Aorta (tissue), 5 donors: ENCODE data around the gene DCXR. TPM values are rescaled to one million over a fixed set of nuclear protein-coding genes. Genes with fewer than 3 reads are reported as not detected.

Experiments used
- ATAC-seq: fragments of 200-7000 bp; cut with Tn5 transposase; one replicate; pipeline ENCODE4 v1.9.1; 2022; ENCODE audit warnings: moderate library complexity; ENCODE audit not compliant: low FRiP score
- DNase-seq, 2 donors: peaks; one replicate each; pipeline ENCODE4 v3.0.0-alpha.2; 2020
- H3K27ac ChIP-seq, 2 donors: one replicate each; pipeline ENCODE4 v1.5.1; 2013; ENCODE audit warnings: low read length in 2 of 2, mild to moderate bottlenecking in 2 of 2, moderate library complexity in 2 of 2, control low read depth in 1 of 2, inconsistent platforms in 1 of 2, low read depth in 1 of 2
- H3K27me3 ChIP-seq, 2 donors: one replicate each; pipeline ENCODE4 v1.6.1; 2013; ENCODE audit warnings: control low read depth in 1 of 2, low read length in 1 of 2, mild to moderate bottlenecking in 1 of 2, moderate library complexity in 1 of 2; ENCODE audit not compliant: insufficient read depth in 2 of 2, control insufficient read depth in 1 of 2
- H3K36me3 ChIP-seq, 2 donors: one replicate each; pipeline ENCODE4 v1.6.1; 2013; ENCODE audit warnings: control low read depth in 1 of 2, low read length in 1 of 2, mild to moderate bottlenecking in 1 of 2; ENCODE audit not compliant: insufficient read depth in 2 of 2, control insufficient read depth in 1 of 2
- H3K4me1 ChIP-seq, 2 donors: one replicate each; pipeline ENCODE4 v1.6.1; 2013; ENCODE audit warnings: low read length in 2 of 2, control low read depth in 1 of 2, mild to moderate bottlenecking in 1 of 2, moderate library complexity in 1 of 2; ENCODE audit not compliant: insufficient read depth in 2 of 2, control insufficient read depth in 1 of 2
- H3K4me3 ChIP-seq, 2 donors: one replicate each; pipeline ENCODE4 v1.5.1; 2013; ENCODE audit warnings: low read length in 2 of 2, control low read depth in 1 of 2, mild to moderate bottlenecking in 1 of 2
- H3K9me3 ChIP-seq: one replicate; pipeline ENCODE4 v1.6.1; 2013; ENCODE audit warnings: mild to moderate bottlenecking, low read length; ENCODE audit not compliant: control insufficient read depth
- WGBS, 2 donors: extraction: QIAGEN DNeasy Blood & Tissue Kit; methylation state at CpG; one replicate each; pipeline ENCODE4 v1.1.7; 2013; 5-methylcytosine and 5-hydroxymethylcytosine counted together
- intact Hi-C, 2 donors: fragments of 100-400 bp; cut with DNase I; formaldehyde crosslinking; loops; one replicate each; pipeline versions ENCODE4 v1.14.2 to v1.15.0; 2022
- polyA plus RNA-seq, 2 donors: library from polyadenylated mRNA; stranded (reverse); fragments of 200-250 nt; gene quantifications; one replicate each; pipeline ENCODE4 v1.2.3, GENCODE V29; 2013
- total RNA-seq, 2 donors: library from RNA; stranded (reverse); fragmentation: NEBNext Ultra II Directional; extraction: Animal tissue kit (Norgen Biotek cat#: 25700); gene quantifications; one replicate each; pipeline ENCODE4 v1.2.1, GENCODE V29; 2021
- donor health status: healthy with polysubstance abuse.
- donor health status: Bipolar disorder and iron deficiency.
- donor health status: DM: no; HTN: no; CAD: no.
- donor health status: DM: no; HTN: no; CAD: no.
- donor health status: DM: yes; HTN: yes; CAD: no.

DCXR gene
- total and polyA plus RNA-seq, 4 donors, result 34.9 to 81.0 (median 71.1) TPM

- Histone ChIP-seq H3K4me1 (no peaks in the 10 kb centered on the region), H3K9me3 (no peaks in the 10 kb centered on the region), H3K4me3 (no peak overlapping the region), H3K27me3 (no peaks in the 10 kb centered on the region), H3K36me3 (peaks cover 0 to 23% of the 10 kb centered on the region in 2 donors), H3K27ac (no peak overlapping the region)
- intact Hi-C loops, result no loop called here
- DNase-seq, result no peak
- no peak for ATAC-seq
- WGBS, 2 donors, result 90% methylated on average over 21 to 22 of the region's 22 CpGs
These were observed 44.5 kb upstream of the DCXR start for GRCh38 chr17:82081966-82082365.

- H3K4me3 ChIP-seq, result no peak overlapping the region
- H3K9me3 ChIP-seq, result no peaks in the 10 kb centered on the region
- DNase-seq, result no peak
- peaks cover 0 to 21% of the 10 kb centered on the region in 2 donors for H3K36me3 ChIP-seq
- no peaks in the 10 kb centered on the region for H3K4me1 ChIP-seq
- no peaks in the 10 kb centered on the region for H3K27me3 ChIP-seq
- 90% methylated on average over 17 to 20 of the region's 20 CpGs for WGBS, 2 donors
- no peak overlapping the region for H3K27ac ChIP-seq
- no peak for ATAC-seq
- intact Hi-C loops, result no loop called here
These were observed 44.0 kb upstream of the DCXR start for GRCh38 chr17:82081546-82081945.

GRCh38 chr17:82080789-82081464 lies 43.4 kb upstream of the DCXR start:
- H3K36me3 ChIP-seq, result peaks cover 0 to 19% of the 10 kb centered on the region in 2 donors
- 93 to 94% methylated on average over 43 to 44 of the region's 44 CpGs for WGBS, 2 donors
- intact Hi-C loops, result no loop called here

GRCh38 chr17:82080048-82080788 lies 42.7 kb upstream of the DCXR start:
- Histone ChIP-seq H3K9me3 (no peaks in the 10 kb centered on the region), H3K4me1 (no peaks in the 10 kb centered on the region), H3K27me3 (no peaks in the 10 kb centered on the region), H3K36me3 (peaks cover 0 to 15% of the 10 kb centered on the region in 2 donors), H3K27ac (no peak overlapping the region), H3K4me3 (no peak overlapping the region)
- DNase-seq (no peak), ATAC-seq (no peak)
- 91 to 92% methylated on average over 36 of the region's 36 CpGs for WGBS, 2 donors
- intact Hi-C loops, result no loop called here

More at GRCh38 chr17:82080789-82081464, 43.4 kb upstream of the DCXR start:
- Histone ChIP-seq H3K9me3 (no peaks in the 10 kb centered on the region), H3K4me3 (no peak overlapping the region), H3K27ac (no peak overlapping the region), H3K27me3 (no peaks in the 10 kb centered on the region), H3K4me1 (no peaks in the 10 kb centered on the region)
- DNase-seq (no peak), ATAC-seq (no peak)

- WGBS, 2 donors, result 90 to 95% methylated on average over 41 to 47 of the region's 47 CpGs
- no peaks in the 10 kb centered on the region for H3K9me3 ChIP-seq
- H3K4me3 ChIP-seq, result no peak overlapping the region
- H3K36me3 ChIP-seq, result peaks cover 0 to 14% of the 10 kb centered on the region in 2 donors
- ATAC-seq (no peak), DNase-seq (no peak)
- H3K27me3 ChIP-seq, result no peaks in the 10 kb centered on the region
- no peak overlapping the region for H3K27ac ChIP-seq
- intact Hi-C loops, result no loop called here
- H3K4me1 ChIP-seq, result no peaks in the 10 kb centered on the region
These were observed 41.6 kb upstream of the DCXR start for GRCh38 chr17:82079001-82079677.

- ATAC-seq (no peak), DNase-seq (no peak)
- Histone ChIP-seq H3K36me3 (peaks cover 0 to 12% of the 10 kb centered on the region in 2 donors), H3K9me3 (no peaks in the 10 kb centered on the region), H3K4me3 (no peak overlapping the region), H3K27me3 (no peaks in the 10 kb centered on the region), H3K4me1 (no peaks in the 10 kb centered on the region), H3K27ac (no peak overlapping the region)
- 93 to 94% methylated on average over 18 of the region's 18 CpGs for WGBS, 2 donors
- intact Hi-C loops, result no loop called here
These were observed 40.9 kb upstream of the DCXR start for GRCh38 chr17:82078433-82078832.

GRCh38 chr17:82077617-82078358 lies 40.3 kb upstream of the DCXR start:
- DNase-seq (no peak), ATAC-seq (peak; percentile 33)
- Histone ChIP-seq H3K9me3 (no peaks in the 10 kb centered on the region), H3K27me3 (no peaks in the 10 kb centered on the region), H3K36me3 (peaks cover 0 to 12% of the 10 kb centered on the region in 2 donors), H3K4me3 (no peak overlapping the region), H3K27ac (no peak overlapping the region), H3K4me1 (no peaks in the 10 kb centered on the region)
- WGBS, 2 donors, result 56 to 58% methylated on average over 28 of the region's 28 CpGs
- intact Hi-C loops, result no loop called here

- Histone ChIP-seq H3K36me3 (peaks cover 0 to 12% of the 10 kb centered on the region in 2 donors), H3K27me3 (no peaks in the 10 kb centered on the region), H3K4me3 (no peak overlapping the region), H3K9me3 (no peaks in the 10 kb centered on the region), H3K27ac (no peak overlapping the region), H3K4me1 (no peaks in the 10 kb centered on the region)
- no peak for DNase-seq
- 74 to 76% methylated on average over 21 of the region's 21 CpGs for WGBS, 2 donors
- ATAC-seq, result no peak
- intact Hi-C loops, result no loop called here
These were observed 39.5 kb upstream of the DCXR start for GRCh38 chr17:82076785-82077591.
